HepG2 (cell line): ENCODE results near the gene EI24. TPM values are rescaled to one million over a fixed set of nuclear protein-coding genes. Genes with fewer than 3 reads are reported as not detected.

Experiments used
- AGO1 ChIP-seq: fragments of 200-400 bp; formaldehyde crosslinking; IDR thresholded peaks from 2 replicates; pipeline ENCODE4 v1.6.1; 2017; ENCODE audit warnings: mild to moderate bottlenecking, low read depth, low read length, moderate library complexity; ENCODE audit not compliant: poor library complexity, severe bottlenecking
- ARID4A ChIP-seq: sonication (generic); formaldehyde crosslinking; IDR thresholded peaks from 2 replicates; pipeline ENCODE4 v1.5.0; 2020; ENCODE audit warnings: mild to moderate bottlenecking, missing genetic modification reagents, borderline replicate concordance
- CERS6 ChIP-seq: sonication (generic); formaldehyde crosslinking; IDR thresholded peaks from 2 replicates; pipeline ENCODE4 v1.5.0; 2020; ENCODE audit warnings: missing genetic modification reagents
- DMAP1 ChIP-seq: IDR thresholded peaks from 2 replicates; pipeline ENCODE4 v1.6.1; 2016
- GMEB2 ChIP-seq: IDR thresholded peaks from 2 replicates; pipeline ENCODE4 v1.6.1; 2016; ENCODE audit warnings: missing biosample characterization, missing genetic modification reagents, low read depth
- HDAC1 ChIP-seq: sonication (generic); formaldehyde crosslinking; IDR thresholded peaks from 2 replicates; pipeline ENCODE4 v1.5.1; 2020; ENCODE audit warnings: mild to moderate bottlenecking, missing genetic modification reagents
- NR2F2 ChIP-seq: IDR thresholded peaks from 2 replicates; pipeline ENCODE4 v1.6.1; 2012; ENCODE audit warnings: low read depth, inconsistent platforms, borderline replicate concordance
- SUZ12 ChIP-seq: fragments of 150-350 bp; IDR thresholded peaks from 2 replicates; pipeline ENCODE4 v1.6.1; 2014; ENCODE audit warnings: low read depth, low read length
- TEF ChIP-seq: sonication (generic); formaldehyde crosslinking; IDR thresholded peaks from 2 replicates; pipeline ENCODE4 v1.5.0; 2020; ENCODE audit warnings: missing genetic modification reagents
- ZBTB42 ChIP-seq: sonication (generic); formaldehyde crosslinking; IDR thresholded peaks from 2 replicates; pipeline ENCODE4 v1.5.0; 2020; ENCODE audit warnings: mild to moderate bottlenecking, missing genetic modification reagents
- ZFAT ChIP-seq: sonication (generic); formaldehyde crosslinking; conservative IDR thresholded peaks from 2 replicates; pipeline ENCODE4 v1.8.1; 2023; ENCODE audit warnings: missing genetic modification reagents, inconsistent platforms
- ZNF234 ChIP-seq: sonication (generic); formaldehyde crosslinking; conservative IDR thresholded peaks from 2 replicates; pipeline ENCODE4 v1.5.1; 2020; ENCODE audit warnings: mild to moderate bottlenecking, missing genetic modification reagents
- ZNF235 ChIP-seq: sonication (generic); formaldehyde crosslinking; IDR thresholded peaks from 2 replicates; pipeline ENCODE4 v1.8.1; 2023; ENCODE audit warnings: mild to moderate bottlenecking, missing genetic modification reagents, borderline replicate concordance
- ZNF644 ChIP-seq: IDR thresholded peaks from 2 replicates; pipeline ENCODE4 v1.6.1; 2016; ENCODE audit warnings: low read depth
- ZNF687 ChIP-seq: sonication (generic); formaldehyde crosslinking; IDR thresholded peaks from 2 replicates; pipeline ENCODE4 v1.5.1; 2020; ENCODE audit warnings: mild to moderate bottlenecking, missing genetic modification reagents, moderate library complexity
- ZNF703 ChIP-seq: sonication (generic); formaldehyde crosslinking; IDR thresholded peaks from 2 replicates; pipeline ENCODE4 v1.5.1; 2020; ENCODE audit warnings: missing genetic modification reagents, mild to moderate bottlenecking, moderate library complexity, borderline replicate concordance
- ZSCAN21 ChIP-seq: sonication (generic); formaldehyde crosslinking; IDR thresholded peaks from 2 replicates; pipeline ENCODE4 v1.8.0; 2022; ENCODE audit warnings: mild to moderate bottlenecking, missing genetic modification reagents, moderate library complexity, borderline replicate concordance
- polyA plus RNA-seq, 8 experiments: library from polyadenylated mRNA; depleted of rRNA in 3 of 8; stranded (reverse) in 7 of 8; unstranded in 1 of 8; fragments of >200 nt; fragmentation: Illumina TruSeq in 4 of 8; extraction: Trizol in 4 of 8; gene quantifications; 2 replicates each; pipeline versions ENCODE4 v1.2.1 to v1.2.3, GENCODE V29; 2011 to 2016; ENCODE audit warnings: low read depth in 4 of 8, missing spikeins in 1 of 8, mixed read lengths in 1 of 8; ENCODE audit not compliant: insufficient read depth in 1 of 8
- total RNA-seq, 5 experiments: library from RNA; depleted of rRNA; stranded (reverse); fragments of >200 nt; fragmentation: Illumina TruSeq; extraction: Trizol; gene quantifications; 2 replicates each; pipeline ENCODE4 v1.2.3, GENCODE V29; 2016; ENCODE audit warnings: low read depth in 1 of 5

EI24 gene
- total and polyA plus RNA-seq, 2 of the 13 experiments (the other 11 are each of a cell fraction or from before 2014, with no cell fraction given): 84.7 to 126 TPM

- peak; percentile 90; the same call in 1 of the 2 replicates for TF ChIP-seq ARID4A (CRISPR knock-in tag)
- TF ChIP-seq ZNF687 (CRISPR knock-in tag): peak; percentile 82
- TF ChIP-seq ZFAT (CRISPR knock-in tag): no peak
- TF ChIP-seq DMAP1: peak; percentile 94
- TF ChIP-seq TEF (CRISPR knock-in tag): no peak
- TF ChIP-seq ZNF235 (CRISPR knock-in tag): no peak
- TF ChIP-seq HDAC1 (CRISPR knock-in tag): peak; percentile 29; the same call in 1 of the 2 replicates
- TF ChIP-seq ZNF234 (CRISPR knock-in tag): no peak
- no peak for TF ChIP-seq CERS6 (CRISPR knock-in tag)
- no peak for TF ChIP-seq ZBTB42
- TF ChIP-seq GMEB2 (CRISPR knock-in tag): peak; percentile 76
- TF ChIP-seq ZSCAN21 (CRISPR knock-in tag): no peak
- peak; percentile 55 for TF ChIP-seq AGO1
- peak; percentile 7; the same call in 1 of the 2 replicates for TF ChIP-seq NR2F2
- no peak for TF ChIP-seq SUZ12
- TF ChIP-seq ZNF644 (CRISPR knock-in tag): no peak
- TF ChIP-seq ZNF703 (CRISPR knock-in tag): no peak
Observed at GRCh38 chr11:125592305-125593113, 23.2 kb downstream of the EI24 start, which contains the start of gene STT3A (continued).
